Mesenchymal stem cell (in vitro differentiated cells and primary cell): ENCODE measurements around the gene ENPP7.

Source experiments
- DNase-seq: peaks from one replicate; pipeline ENCODE4 v3.0.0-alpha.2; 2013
- H2AFZ ChIP-seq: one replicate; pipeline ENCODE4 v1.6.1; 2013; ENCODE audit warnings: low read depth, mild to moderate bottlenecking, control low read depth, inconsistent platforms, low read length, moderate library complexity
- H2AK5ac ChIP-seq: 2 replicates; pipeline ENCODE4 v1.6.1; 2013; ENCODE audit warnings: low read length, moderate library complexity, mild to moderate bottlenecking, inconsistent platforms; ENCODE audit not compliant: severe bottlenecking
- H2BK120ac ChIP-seq: one replicate; pipeline ENCODE4 v1.6.1; 2013; ENCODE audit warnings: low read depth, mild to moderate bottlenecking, inconsistent platforms, low read length, moderate library complexity
- H2BK12ac ChIP-seq, 2 experiments: one replicate each; pipeline ENCODE4 v1.6.1; 2013; ENCODE audit warnings: inconsistent platforms in 2 of 2, low read length in 2 of 2, mild to moderate bottlenecking in 2 of 2, moderate library complexity in 2 of 2, control low read depth in 1 of 2
- H2BK15ac ChIP-seq: one replicate; pipeline ENCODE4 v1.6.1; 2013; ENCODE audit warnings: mild to moderate bottlenecking, low read depth, inconsistent platforms; ENCODE audit not compliant: poor library complexity, severe bottlenecking
- H2BK5ac ChIP-seq: 2 replicates; pipeline ENCODE4 v1.6.1; 2013; ENCODE audit warnings: low read depth, mild to moderate bottlenecking, low read length, control low read depth, inconsistent platforms; ENCODE audit not compliant: poor library complexity, severe bottlenecking
- H3K14ac ChIP-seq, 2 experiments: one replicate each; pipeline ENCODE4 v1.6.1; 2013; ENCODE audit warnings: inconsistent platforms in 2 of 2, low read length in 2 of 2, control low read depth in 1 of 2, mild to moderate bottlenecking in 1 of 2, moderate library complexity in 1 of 2
- H3K18ac ChIP-seq, 2 experiments: one replicate each; pipeline ENCODE4 v1.6.1; 2013; ENCODE audit warnings: inconsistent platforms in 2 of 2, low read length in 2 of 2, control low read depth in 1 of 2, low read depth in 1 of 2, mild to moderate bottlenecking in 1 of 2
- H3K23ac ChIP-seq, 2 experiments: one replicate each; pipeline ENCODE4 v1.6.1; 2013; ENCODE audit warnings: inconsistent platforms in 2 of 2, low read length in 2 of 2, mild to moderate bottlenecking in 2 of 2, moderate library complexity in 2 of 2, control low read depth in 1 of 2
- H3K27ac ChIP-seq: 2 replicates; pipeline ENCODE4 v1.5.1; 2013; ENCODE audit warnings: mild to moderate bottlenecking, moderate library complexity, low read length, control low read depth, inconsistent platforms; ENCODE audit not compliant: poor library complexity, severe bottlenecking
- H3K27me3 ChIP-seq, 2 experiments: 2 replicates each; pipeline versions ENCODE4 v1.6.1 to v1.7.0; 2013; ENCODE audit warnings: low read length in 2 of 2, mild to moderate bottlenecking in 2 of 2, moderate library complexity in 2 of 2, control low read depth in 1 of 2, inconsistent platforms in 1 of 2; ENCODE audit not compliant: control insufficient read depth in 1 of 2, insufficient read depth in 1 of 2
- H3K36me3 ChIP-seq, 2 experiments: 2 replicates each; pipeline versions ENCODE4 v1.6.1 to v1.7.0; 2013; ENCODE audit warnings: low read length in 2 of 2, control low read depth in 1 of 2, inconsistent platforms in 1 of 2, low read depth in 1 of 2, mild to moderate bottlenecking in 1 of 2; ENCODE audit not compliant: insufficient read depth in 2 of 2, control insufficient read depth in 1 of 2
- H3K4ac ChIP-seq, 2 experiments: one replicate each; pipeline ENCODE4 v1.6.1; 2013; ENCODE audit warnings: inconsistent platforms in 2 of 2, low read length in 2 of 2, mild to moderate bottlenecking in 2 of 2, moderate library complexity in 2 of 2, control low read depth in 1 of 2, low read depth in 1 of 2
- H3K4me1 ChIP-seq: 2 replicates; pipeline ENCODE4 v1.6.1; 2013; ENCODE audit warnings: low read depth, low read length, control low read depth; ENCODE audit not compliant: control insufficient read depth, insufficient read depth
- H3K4me2 ChIP-seq: 2 replicates; pipeline ENCODE4 v1.6.1; 2013; ENCODE audit warnings: low read length, mild to moderate bottlenecking, inconsistent platforms; ENCODE audit not compliant: poor library complexity, severe bottlenecking
- H3K4me3 ChIP-seq, 2 experiments: 2 replicates each; pipeline versions ENCODE4 v1.5.1 to v1.7.0; 2013; ENCODE audit warnings: low read length in 2 of 2, mild to moderate bottlenecking in 2 of 2, control low read depth in 1 of 2, low read depth in 1 of 2; ENCODE audit not compliant: insufficient read depth in 1 of 2
- H3K79me1 ChIP-seq: replicated peaks from 2 replicates; pipeline ENCODE4 v1.6.1; 2013; ENCODE audit warnings: mild to moderate bottlenecking, control low read depth, low read length, inconsistent platforms; ENCODE audit not compliant: poor library complexity, severe bottlenecking
- H3K9ac ChIP-seq: 2 replicates; pipeline ENCODE4 v1.7.0; 2013; ENCODE audit warnings: mild to moderate bottlenecking, low read length, moderate library complexity
- H3K9me3 ChIP-seq: 2 replicates; pipeline ENCODE4 v1.7.0; 2013; ENCODE audit warnings: mild to moderate bottlenecking, low read length; ENCODE audit not compliant: control insufficient read depth
- H4K8ac ChIP-seq: one replicate; pipeline ENCODE4 v1.6.1; 2013; ENCODE audit warnings: inconsistent platforms, mild to moderate bottlenecking, low read length, moderate library complexity
- H4K91ac ChIP-seq: one replicate; pipeline ENCODE4 v1.6.1; 2013; ENCODE audit warnings: mild to moderate bottlenecking, low read length, inconsistent platforms
- whole genome bisulfite sequencing: methylation state at CpG from one replicate; pipeline ENCODE4 v1.1.7; 2013; ENCODE audit warnings: mixed read lengths; 5-methylcytosine and 5-hydroxymethylcytosine counted together

Gene ENPP7

DNA sequence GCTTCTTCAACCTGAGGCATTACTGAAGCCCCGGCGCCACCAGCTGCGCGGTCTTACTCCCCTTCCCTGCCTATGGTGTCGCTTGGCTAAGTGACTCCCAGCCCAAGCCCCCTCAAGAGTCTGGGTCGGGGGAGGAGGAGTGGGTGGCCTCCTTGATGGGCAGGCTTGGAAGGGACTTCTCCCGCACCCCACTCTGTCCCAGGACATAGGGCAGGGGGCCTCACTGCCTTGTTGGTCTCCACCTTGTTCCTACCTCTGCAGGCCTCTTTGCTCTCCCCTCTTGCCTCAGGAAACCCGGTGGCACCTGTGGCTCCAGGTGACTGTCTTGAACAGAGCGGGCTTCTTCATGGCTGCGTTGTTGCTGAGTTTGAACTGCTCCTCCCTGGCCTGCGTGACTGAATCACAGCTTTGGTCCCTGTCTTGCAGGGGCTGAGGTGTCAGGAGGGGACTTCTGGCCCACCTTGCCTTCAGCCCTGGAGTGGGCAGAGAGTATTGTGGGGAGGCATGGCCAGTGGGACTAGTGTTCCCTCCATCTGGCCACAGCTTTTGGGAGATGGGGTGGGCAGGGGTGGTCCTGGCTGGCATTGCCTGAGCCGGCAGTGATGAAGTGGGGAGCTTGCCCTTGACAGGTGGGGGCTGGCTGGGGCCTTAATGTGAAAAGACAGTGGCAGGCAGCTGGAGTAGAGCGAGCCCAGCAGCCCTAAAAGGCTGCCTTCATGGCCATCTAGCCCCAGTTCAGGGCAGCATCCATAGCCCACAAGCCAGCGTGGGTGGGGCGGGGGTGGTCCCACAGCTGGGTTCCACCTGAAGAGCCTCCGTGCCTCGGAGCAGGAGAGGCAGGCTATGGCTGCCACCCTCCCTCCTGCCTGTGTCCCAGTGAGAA, 54.5 kb downstream of the ENPP7 start:
- H3K27me3 ChIP-seq, result peaks cover 38 to 82% of the 10 kb centered on the region in 2 experiments
- H2AK5ac ChIP-seq, result no peak overlapping the region
- H4K8ac ChIP-seq, result no peak overlapping the region
- H3K27ac ChIP-seq, result no peak overlapping the region
- H4K91ac ChIP-seq, result no peak overlapping the region
- H3K4me1 ChIP-seq, result peaks cover 5% of the 10 kb centered on the region
- no peaks in the 10 kb centered on the region for H3K79me1 ChIP-seq
- no peak overlapping the region for H3K4me3 ChIP-seq
- H2BK5ac ChIP-seq, result no peak overlapping the region
- no peak overlapping the region for H2AFZ ChIP-seq
- no peak for DNase-seq
- H3K18ac ChIP-seq, result no peak overlapping the region
- H3K9me3 ChIP-seq, result no peaks in the 10 kb centered on the region
- H3K23ac ChIP-seq, result no peak overlapping the region
- H3K9ac ChIP-seq, result no peak overlapping the region
- no peak overlapping the region for H2BK12ac ChIP-seq
- no peak overlapping the region for H2BK120ac ChIP-seq
- H3K4me2 ChIP-seq, result no peak overlapping the region
- H2BK15ac ChIP-seq, result no peak overlapping the region
- peaks cover 0 to 32% of the 10 kb centered on the region in 2 experiments for H3K36me3 ChIP-seq
- H3K14ac ChIP-seq, result no peak overlapping the region
- no peak overlapping the region for H3K4ac ChIP-seq
- WGBS, result 98% methylated on average over 17 of the region's 17 CpGs

DNA sequence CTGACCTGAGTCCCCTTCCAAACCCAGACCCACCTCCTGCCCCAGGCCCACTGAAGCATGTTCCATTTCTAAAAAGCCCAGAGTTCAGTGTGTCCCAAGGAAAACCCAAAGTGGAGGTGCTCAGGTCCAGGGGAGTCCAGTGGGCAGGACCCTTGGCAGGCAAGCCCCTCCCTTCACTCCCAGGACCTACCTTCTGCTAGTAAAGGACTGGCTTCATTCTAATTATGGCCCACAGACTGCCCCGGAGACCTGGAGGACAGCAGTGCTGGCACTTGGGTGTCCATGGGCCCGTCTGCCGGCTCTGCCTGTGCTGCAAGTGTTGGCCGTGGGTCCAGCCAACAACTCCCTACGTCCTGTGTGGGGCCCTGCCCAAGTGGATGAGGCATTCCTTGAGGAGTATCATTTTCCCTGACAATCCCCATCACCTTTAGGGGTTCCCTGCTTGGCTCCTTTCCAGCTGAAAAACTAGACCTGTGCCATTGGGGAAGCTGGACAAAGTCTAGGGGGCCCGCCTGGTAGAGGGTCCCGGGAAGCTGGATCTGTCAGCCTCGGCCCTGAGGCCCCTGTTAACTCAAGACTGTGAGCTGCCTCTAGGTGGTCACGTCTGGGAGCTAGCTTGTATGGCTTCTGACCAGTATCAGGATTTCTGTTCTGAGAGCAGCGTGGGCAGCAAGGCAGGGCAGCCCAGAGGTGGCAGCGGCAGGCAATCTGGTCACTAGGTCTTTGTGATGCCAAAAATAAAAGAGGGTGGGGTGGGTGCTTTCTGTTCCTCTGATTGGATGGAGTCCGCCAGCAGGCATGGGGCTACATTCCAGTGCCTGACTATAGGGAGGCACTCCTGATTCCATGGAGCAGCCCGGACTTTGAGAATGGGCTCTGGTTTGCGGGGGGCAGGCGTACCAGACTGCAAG, 55.4 kb downstream of the ENPP7 start:
- Histone ChIP-seq H3K18ac (no peak overlapping the region), H2BK12ac (no peak overlapping the region), H3K4me3 (no peak overlapping the region), H2AFZ (no peak overlapping the region), H3K27ac (no peak overlapping the region), H3K4ac (no peak overlapping the region), H3K4me2 (no peak overlapping the region), H3K23ac (no peak overlapping the region), H4K91ac (no peak overlapping the region), H3K27me3 (peaks cover 47 to 82% of the 10 kb centered on the region in 2 experiments), H2BK120ac (no peak overlapping the region), H3K14ac (no peak overlapping the region), H3K36me3 (peaks cover 0 to 36% of the 10 kb centered on the region in 2 experiments), H3K9ac (no peak overlapping the region), H3K79me1 (no peaks in the 10 kb centered on the region), H2BK5ac (no peak overlapping the region), H2AK5ac (no peak overlapping the region), H2BK15ac (no peak overlapping the region), H3K4me1 (peaks cover 8% of the 10 kb centered on the region), H3K9me3 (no peaks in the 10 kb centered on the region), H4K8ac (no peak overlapping the region)
- WGBS, result 94% methylated on average over 15 of the region's 15 CpGs
- DNase-seq, result no peak

DNA sequence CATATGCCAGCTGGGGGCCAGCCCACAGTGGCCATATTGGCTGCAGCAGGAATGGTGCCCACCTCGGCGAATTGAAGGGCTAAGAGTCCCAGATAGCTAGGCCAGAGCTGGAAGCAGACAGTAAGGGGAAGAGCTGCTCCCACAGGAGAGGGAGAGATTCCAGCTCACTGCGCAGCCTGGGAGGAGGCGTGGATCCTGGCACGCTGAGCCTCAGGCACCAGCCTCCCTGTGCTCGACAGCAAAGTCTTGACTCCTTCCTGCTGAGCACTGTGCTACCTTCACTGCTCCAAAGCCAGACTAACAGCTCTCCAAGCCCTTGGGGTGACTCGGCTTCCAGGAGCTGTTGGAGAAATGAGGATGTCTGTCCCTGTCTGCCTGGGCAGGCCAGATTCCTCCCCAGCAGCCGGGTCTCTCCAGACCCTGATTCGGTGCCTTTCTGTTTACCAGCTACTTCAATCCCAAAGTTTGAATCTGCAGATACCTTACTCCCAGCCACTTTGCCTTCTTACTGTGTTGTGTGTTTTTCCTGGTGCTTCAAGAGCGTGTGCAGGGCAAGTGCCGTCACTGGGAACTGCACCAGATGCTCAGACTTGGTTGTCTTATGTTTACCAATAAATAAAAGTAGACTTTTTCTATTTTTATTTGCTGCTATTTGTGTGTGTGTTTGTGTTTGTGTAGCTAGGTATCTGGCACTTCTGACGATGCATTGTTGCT, 56.3 kb downstream of the ENPP7 start:
- Histone ChIP-seq H2AK5ac (no peak overlapping the region), H3K4ac (no peak overlapping the region), H2BK12ac (no peak overlapping the region), H3K9me3 (no peaks in the 10 kb centered on the region), H3K4me1 (peaks cover 15% of the 10 kb centered on the region), H2BK120ac (no peak overlapping the region), H3K27me3 (peaks cover 57 to 82% of the 10 kb centered on the region in 2 experiments), H3K23ac (no peak overlapping the region), H3K79me1 (no peaks in the 10 kb centered on the region), H2BK15ac (no peak overlapping the region), H3K4me3 (no peak overlapping the region), H3K18ac (no peak overlapping the region), H2BK5ac (no peak overlapping the region), H2AFZ (no peak overlapping the region), H3K9ac (no peak overlapping the region), H3K36me3 (peaks cover 0 to 30% of the 10 kb centered on the region in 2 experiments), H3K14ac (no peak overlapping the region), H3K27ac (no peak overlapping the region), H4K91ac (no peak overlapping the region), H3K4me2 (no peak overlapping the region), H4K8ac (no peak overlapping the region)
- 92% methylated on average over 8 of the region's 12 CpGs for WGBS
- no peak for DNase-seq
